ENCODE data around the gene TTLL4. TPM values are rescaled to one million over a fixed set of nuclear protein-coding genes. Genes with fewer than 3 reads are reported as not detected.
"Not testable (repeated sequence)": the region's sequence is repeated elsewhere in the genome, so short reads cannot be mapped to it uniquely, and the experiment has no call there.

The TTLL4 gene
- polyA plus RNA-seq, 5 donors = 31.0 to 48.5 (median 38.9) TPM

- DNase-seq = no peak
Observed at GRCh38 chr2:218744615-218745014, 34.0 kb downstream of the TTLL4 start.

DNA sequence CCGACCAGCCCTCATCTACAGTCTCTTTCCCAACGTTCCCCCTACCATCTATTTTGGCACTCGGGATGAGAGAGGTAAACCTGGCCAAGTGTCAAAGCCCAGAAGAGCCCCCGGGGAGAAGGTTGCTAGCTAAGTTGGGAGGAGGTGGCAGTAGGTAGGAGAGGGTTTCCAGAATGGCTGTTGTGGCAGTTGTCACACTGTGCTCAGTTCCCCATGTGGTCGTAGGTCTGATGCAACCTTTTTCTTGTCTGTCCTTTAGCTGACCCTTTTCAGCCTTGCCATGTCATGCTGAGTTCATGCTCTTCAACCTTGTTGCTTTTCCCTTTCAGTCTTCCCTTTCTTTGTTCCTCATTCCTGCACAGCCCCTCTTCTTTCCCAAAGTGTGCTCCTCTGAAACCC is 34.5 kb downstream of the TTLL4 start:
- no peak for DNase-seq

DNA sequence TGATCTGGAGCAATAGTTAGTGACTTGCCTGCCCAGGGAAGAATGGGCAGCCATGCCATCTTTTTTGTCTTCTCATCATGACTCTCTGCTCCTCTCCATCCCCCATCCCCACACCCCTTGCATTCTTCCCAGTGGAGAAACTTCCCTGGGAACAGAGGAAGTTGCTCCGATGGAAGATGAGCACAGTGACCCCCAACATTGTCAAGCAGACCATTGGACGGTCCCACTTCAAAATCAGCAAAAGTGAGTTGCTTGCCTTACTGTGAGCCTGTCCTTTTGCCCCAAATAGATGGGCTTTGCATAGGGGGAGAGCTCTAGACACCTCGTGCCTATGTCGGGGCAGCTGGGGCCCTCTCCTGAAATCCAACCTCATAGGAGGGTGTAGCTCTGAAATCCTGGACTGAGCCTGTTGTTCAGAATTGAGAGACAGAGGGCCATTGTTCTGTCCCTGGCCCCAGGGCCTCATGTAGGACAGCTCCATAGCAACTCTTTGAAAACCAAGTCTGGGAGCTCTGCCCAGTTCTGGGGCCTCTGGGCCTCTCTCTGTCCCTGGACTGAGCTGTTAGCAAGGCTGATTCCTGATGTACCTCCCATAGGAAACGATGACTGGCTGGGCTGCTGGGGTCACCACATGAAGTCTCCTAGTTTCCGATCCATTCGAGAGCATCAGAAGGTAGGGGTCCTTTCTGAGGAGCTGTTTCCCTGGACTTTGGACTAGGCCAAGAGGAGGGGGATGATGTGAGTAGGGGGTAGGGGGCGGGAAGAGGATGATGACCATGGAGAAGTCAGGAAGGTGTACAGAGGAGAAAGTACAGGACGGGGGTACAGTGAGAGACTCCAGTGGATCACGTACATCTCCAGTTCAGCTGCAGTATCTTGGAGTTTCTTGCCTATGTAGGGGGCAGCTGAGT is 35.2 kb downstream of the TTLL4 start:
- peak; percentile 38 to 49 for DNase-seq

DNA sequence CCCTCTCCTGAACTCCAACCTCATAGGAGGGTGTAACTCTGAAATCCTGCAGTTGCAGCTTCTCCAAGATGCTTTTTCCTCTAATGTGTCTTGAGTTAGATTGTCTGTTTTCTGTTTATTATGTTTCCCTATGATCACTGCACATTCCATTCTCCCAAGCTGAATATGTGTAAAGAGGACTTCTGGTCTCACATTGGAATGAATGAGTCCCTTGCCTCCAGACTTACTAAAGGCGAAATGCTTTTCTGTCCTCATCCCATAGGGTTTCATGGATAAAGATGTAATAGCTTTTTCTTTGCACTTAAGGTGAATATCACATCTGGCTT is 35.8 kb downstream of the TTLL4 start:
- no peak for DNase-seq

- no peak for DNase-seq
Observed at GRCh38 chr2:218746960-218747359, 36.3 kb downstream of the TTLL4 start.

- DNase-seq = no peak
Observed at GRCh38 chr2:218748741-218749441, 38.3 kb downstream of the TTLL4 start.

DNA sequence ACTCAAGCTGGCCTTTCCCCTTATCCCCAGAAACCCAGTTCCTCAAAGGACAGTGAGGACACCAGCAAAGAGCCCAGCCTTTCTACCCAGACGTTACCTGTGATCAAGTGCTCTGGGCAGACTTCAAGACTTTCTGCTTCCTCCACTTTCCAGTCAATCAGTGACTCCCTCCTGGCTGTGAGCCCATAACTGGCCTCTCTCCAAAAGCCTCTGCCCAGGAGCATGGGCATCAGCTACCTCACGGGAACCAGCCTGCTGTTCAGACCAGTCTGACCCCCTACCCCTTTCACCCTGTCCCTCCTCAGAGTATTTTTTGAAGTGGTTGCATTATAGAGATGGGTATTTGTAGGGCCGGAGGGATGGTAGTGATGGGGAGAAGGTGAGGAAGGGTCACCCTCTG is 43.6 kb downstream of the TTLL4 start:
- peak; percentile 38 to 45 for DNase-seq

DNA sequence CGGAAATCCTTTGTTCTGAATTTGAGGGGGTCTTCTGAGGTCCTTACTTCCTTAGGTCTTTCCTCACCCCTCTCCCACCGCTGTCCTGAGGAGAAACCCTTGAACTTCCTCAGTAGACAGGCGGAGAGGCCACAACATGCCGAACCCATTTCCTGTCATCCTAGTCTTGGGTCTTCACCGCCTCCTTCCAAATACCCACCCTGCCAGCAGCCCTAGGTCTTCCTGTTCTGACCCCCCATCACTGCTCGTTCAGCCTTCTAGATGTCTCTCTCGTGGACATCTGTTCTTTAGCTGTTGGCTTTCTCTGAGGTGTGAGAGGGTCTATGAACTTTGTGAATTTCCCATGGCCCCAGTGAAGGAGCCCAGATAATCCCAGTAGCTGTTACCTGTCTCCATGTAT is 44.1 kb downstream of the TTLL4 start:
- no peak for DNase-seq

DNA sequence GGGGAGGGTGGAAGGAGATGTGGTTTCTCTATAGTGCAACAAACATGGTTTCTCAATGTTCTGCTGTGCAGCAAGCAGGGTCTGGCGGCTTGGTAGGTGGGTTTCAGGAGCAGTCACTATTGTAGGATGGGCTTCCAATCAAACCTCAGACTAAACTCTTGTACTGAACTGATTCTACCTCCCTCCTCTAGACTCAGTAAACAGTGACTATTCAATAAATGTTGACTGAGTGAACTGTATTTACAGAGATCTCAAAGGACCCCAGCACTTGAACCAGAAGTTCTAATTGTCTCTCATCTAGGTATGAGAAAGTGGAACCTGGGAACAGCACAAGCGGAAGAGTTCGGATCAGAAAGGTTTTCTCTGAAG is 44.5 kb downstream of the TTLL4 start:
- no peak for DNase-seq

- DNase-seq = no peak
Observed at GRCh38 chr2:218755567-218756404, 45.2 kb downstream of the TTLL4 start.

GRCh38 chr2:218756599-218757377 is 46.2 kb downstream of the TTLL4 start:
- no peak for DNase-seq

GRCh38 chr2:218761795-218762194 is 51.2 kb downstream of the TTLL4 start:
- no peak for DNase-seq

- not testable (repeated sequence) for DNase-seq
Observed at GRCh38 chr2:218772759-218773158, 62.1 kb downstream of the TTLL4 start.

GRCh38 chr2:218773881-218774280 is 63.2 kb downstream of the TTLL4 start:
- DNase-seq = no peak

DNA sequence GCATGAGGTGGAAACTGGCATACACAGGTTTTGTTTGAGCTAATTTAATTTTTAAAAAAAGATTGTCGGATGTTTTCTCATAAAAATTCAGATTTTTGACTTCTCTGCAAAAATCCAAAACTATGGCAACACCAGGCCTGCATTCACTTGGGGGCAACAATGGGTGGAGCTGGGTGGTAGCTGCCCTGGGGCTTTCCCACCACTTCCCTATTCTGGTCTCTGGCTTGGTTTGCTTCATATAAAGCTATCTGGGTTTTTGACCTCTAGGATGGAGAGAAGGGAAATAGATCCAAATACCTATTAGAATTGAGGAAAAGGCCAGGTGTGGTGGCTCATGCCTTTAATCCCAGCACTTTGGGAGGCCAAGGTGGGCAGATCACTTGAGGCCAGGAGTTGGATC is 65.9 kb downstream of the TTLL4 start:
- DNase-seq = no peak

- DNase-seq = no peak
Observed at GRCh38 chr2:218777276-218777990, 66.8 kb downstream of the TTLL4 start.

- no peak for DNase-seq
Observed at GRCh38 chr2:218780046-218780445, 69.4 kb downstream of the TTLL4 start.

- DNase-seq = peak; percentile 20 to 37
Observed at GRCh38 chr2:218780851-218781690, 70.4 kb downstream of the TTLL4 start.

DNA sequence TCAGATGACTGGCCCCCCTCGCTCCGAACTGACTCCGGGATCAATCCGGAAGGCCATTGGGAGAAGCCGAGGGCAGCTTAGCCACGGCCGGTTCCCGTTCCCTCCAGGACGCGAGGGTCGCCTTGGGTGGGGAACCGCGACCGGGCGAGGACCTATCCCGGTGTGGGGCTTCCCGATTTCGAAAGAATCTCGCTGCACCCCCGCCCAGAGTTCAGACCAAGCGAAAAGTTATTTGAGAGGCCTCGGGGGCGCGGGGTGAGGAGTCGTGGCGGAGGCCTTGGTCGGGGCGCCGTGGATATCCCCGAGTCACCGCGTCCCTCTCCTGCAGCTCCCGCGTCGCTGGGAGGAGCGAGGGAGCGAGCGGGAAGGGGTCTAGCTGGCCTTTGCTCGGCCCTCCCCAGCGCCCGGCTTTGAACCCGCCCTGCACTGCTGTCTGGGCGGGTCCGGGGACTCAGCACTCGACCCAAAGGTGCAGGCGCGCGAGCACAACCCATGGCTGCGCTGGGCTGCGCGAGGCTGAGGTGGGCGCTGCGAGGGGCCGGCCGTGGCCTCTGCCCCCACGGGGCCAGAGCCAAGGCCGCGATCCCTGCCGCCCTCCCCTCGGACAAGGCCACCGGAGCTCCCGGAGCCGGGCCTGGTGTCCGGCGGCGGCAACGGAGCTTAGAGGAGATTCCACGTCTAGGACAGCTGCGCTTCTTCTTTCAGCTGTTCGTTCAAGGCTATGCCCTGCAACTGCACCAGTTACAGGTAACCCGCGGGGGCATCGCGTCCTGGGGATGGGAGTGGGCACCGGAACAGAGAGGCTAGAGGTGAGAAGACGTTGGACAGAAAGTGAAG is 71.3 kb downstream of the TTLL4 start, which contains the start of gene CYP27A1:
Gene CYP27A1, plus strand, starts transcription at position 457 of the 837 bp plus-strand sequence. Its CDS starts 36 bp downstream, at position 493.
- peak; percentile 37 to 47 for DNase-seq

All from right lung (tissue), 5 donors.